Kidney (tissue), 14 donors: ENCODE measurements around the gene NME5. TPM values are rescaled to one million over a fixed set of nuclear protein-coding genes. Genes with fewer than 3 reads are reported as not detected.
"Not testable (repeated sequence)": the region's sequence is repeated elsewhere in the genome, so short reads cannot be mapped to it uniquely, and the experiment has no call there.

ENCODE experiments used
- DNase-seq, 5 donors: peaks; one replicate each; pipeline ENCODE4 v3.0.0-alpha.2; 2013 to 2020
- FAIRE-seq: peaks from 2 replicates; lab custom pipeline; 2012; peaks lifted over from hg19 to GRCh38; lab: Jason Lieb, UNC
- H3K27ac ChIP-seq, 2 donors: one replicate each; pipeline ENCODE4 v1.7.0; 2013; ENCODE audit warnings: low read depth in 2 of 2, low read length in 2 of 2, inconsistent platforms in 1 of 2
- H3K27me3 ChIP-seq: one replicate; pipeline ENCODE4 v1.7.1; 2013; ENCODE audit warnings: low read length, inconsistent platforms; ENCODE audit not compliant: control insufficient read depth, insufficient read depth
- H3K36me3 ChIP-seq, 3 donors: one replicate each; pipeline versions ENCODE4 v1.7.0 to v1.7.1; 2013; ENCODE audit warnings: low read length in 3 of 3, control low read depth in 1 of 3, inconsistent platforms in 1 of 3; ENCODE audit not compliant: insufficient read depth in 3 of 3, control insufficient read depth in 2 of 3
- H3K4me1 ChIP-seq, 3 donors: one replicate each; pipeline versions ENCODE4 v1.7.0 to v1.7.1; 2013; ENCODE audit warnings: low read length in 3 of 3, inconsistent platforms in 1 of 3, low read depth in 1 of 3; ENCODE audit not compliant: control insufficient read depth in 2 of 3, insufficient read depth in 2 of 3
- H3K4me3 ChIP-seq, 3 donors: one replicate each; pipeline versions ENCODE4 v1.7.0 to v1.8.1; 2013; ENCODE audit warnings: low read length in 3 of 3, control low read depth in 1 of 3, inconsistent platforms in 1 of 3
- H3K9ac ChIP-seq, 3 donors: one replicate each; pipeline versions ENCODE4 v1.7.0 to v1.7.1; 2013; ENCODE audit warnings: low read length in 3 of 3, control low read depth in 1 of 3, inconsistent platforms in 1 of 3
- H3K9me3 ChIP-seq, 3 donors: one replicate each; pipeline versions ENCODE4 v1.7.0 to v1.7.1; 2013; ENCODE audit warnings: low read length in 3 of 3, control low read depth in 1 of 3, inconsistent platforms in 1 of 3; ENCODE audit not compliant: control insufficient read depth in 2 of 3, insufficient read depth in 1 of 3
- intact Hi-C: fragments of 100-400 bp; cut with DNase I; formaldehyde crosslinking; loops from one replicate; pipeline ENCODE4 v1.11.1; 2022
- polyA plus RNA-seq: library from polyadenylated mRNA; stranded (reverse); fragments of 350-450 nt; fragmentation: Illumina TruSeq; extraction: RNeasy Lipid Tissue Mini Kit (QIAGEN cat#74804); gene quantifications from one replicate; pipeline ENCODE4 v1.2.3, GENCODE V29; 2014; ENCODE audit warnings: low read depth, low replicate concordance; ENCODE audit not compliant: insufficient read depth
- total RNA-seq: library from RNA; stranded (reverse); fragmentation: NEBNext Ultra II Directional; extraction: Animal tissue kit (Norgen Biotek cat#: 25700); gene quantifications from one replicate; pipeline ENCODE4 v1.2.1, GENCODE V29; 2021
- TF ChIP-seq, protein P1 (sequence below): IDR thresholded peaks from 3 replicates; pipeline ENCODE4 v1.5.1; 2012; ENCODE audit warnings: mild to moderate bottlenecking, moderate library complexity, borderline replicate concordance; ENCODE audit not compliant: insufficient read depth; ENCODE audit errors: extremely low read depth
- donor health status: control.
- donor health status: control.
- donor health status: control.
- donor health status: control.
- donor health status: control.
- donor health status: DM: yes; HTN: yes; CAD: no.
- donor health status: Normal renal cell carcinoma (clear cell type).

The NME5 gene
- total and polyA plus RNA-seq, 2 donors from 2014 or later = 20.6 to 30.2 TPM

DNA sequence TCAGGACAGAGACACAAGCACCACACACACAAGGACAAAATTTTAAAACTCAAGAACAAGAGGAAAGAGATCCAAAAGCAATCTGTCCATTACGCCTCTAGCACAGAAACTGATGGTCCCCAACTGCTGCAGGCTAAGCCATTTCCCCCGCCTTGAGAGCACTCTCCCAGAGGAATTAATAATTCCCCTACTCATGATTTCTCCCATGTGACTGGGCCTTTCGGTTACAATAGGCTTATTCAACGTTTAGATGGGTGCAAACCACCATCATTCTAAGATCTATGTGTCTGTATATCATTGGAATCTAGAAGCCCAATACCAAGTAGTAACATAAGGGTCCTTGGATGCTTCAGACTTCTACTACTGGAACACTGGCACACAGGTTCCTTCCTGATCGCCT, 20.4 kb upstream of the NME5 start:
- H3K4me1 ChIP-seq = no peaks in the 10 kb centered on the region
- peaks cover 14 to 62% (median 55%) of the 10 kb centered on the region in 3 donors for H3K36me3 ChIP-seq
- DNase-seq = no peak
- intact Hi-C loops = no loop called here
- H3K27me3 ChIP-seq = no peaks in the 10 kb centered on the region
- no peak overlapping the region for H3K9ac ChIP-seq
- H3K27ac ChIP-seq = no peak overlapping the region
- no peak for FAIRE-seq
- H3K4me3 ChIP-seq = no peak overlapping the region
- H3K9me3 ChIP-seq = no peaks in the 10 kb centered on the region
- TF ChIP-seq, protein P1, sequence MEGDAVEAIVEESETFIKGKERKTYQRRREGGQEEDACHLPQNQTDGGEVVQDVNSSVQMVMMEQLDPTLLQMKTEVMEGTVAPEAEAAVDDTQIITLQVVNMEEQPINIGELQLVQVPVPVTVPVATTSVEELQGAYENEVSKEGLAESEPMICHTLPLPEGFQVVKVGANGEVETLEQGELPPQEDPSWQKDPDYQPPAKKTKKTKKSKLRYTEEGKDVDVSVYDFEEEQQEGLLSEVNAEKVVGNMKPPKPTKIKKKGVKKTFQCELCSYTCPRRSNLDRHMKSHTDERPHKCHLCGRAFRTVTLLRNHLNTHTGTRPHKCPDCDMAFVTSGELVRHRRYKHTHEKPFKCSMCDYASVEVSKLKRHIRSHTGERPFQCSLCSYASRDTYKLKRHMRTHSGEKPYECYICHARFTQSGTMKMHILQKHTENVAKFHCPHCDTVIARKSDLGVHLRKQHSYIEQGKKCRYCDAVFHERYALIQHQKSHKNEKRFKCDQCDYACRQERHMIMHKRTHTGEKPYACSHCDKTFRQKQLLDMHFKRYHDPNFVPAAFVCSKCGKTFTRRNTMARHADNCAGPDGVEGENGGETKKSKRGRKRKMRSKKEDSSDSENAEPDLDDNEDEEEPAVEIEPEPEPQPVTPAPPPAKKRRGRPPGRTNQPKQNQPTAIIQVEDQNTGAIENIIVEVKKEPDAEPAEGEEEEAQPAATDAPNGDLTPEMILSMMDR = no peak

DNA sequence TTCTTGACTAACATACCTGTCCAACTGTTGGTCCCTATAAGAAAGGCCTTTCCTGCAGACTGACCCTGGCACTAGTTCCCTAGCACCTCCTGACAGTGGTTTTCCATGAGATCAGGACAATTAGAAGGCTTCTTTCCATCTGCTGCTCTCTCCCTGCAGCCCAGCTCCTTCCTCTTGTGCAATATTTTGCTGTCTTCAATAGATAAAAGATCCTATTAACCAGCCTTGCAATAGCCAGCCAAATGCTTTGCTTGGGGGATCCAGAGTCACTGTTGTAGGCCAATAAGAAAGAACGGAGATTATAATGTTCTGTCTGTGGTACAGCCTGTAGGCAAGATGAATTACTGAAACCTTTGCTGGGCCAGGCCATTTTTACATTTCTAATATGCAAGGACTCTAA, 18.4 kb upstream of the NME5 start:
- Histone ChIP-seq H3K4me3 (no peak overlapping the region), H3K4me1 (no peaks in the 10 kb centered on the region), H3K9ac (no peak overlapping the region), H3K36me3 (peaks cover 7 to 42% (median 37%) of the 10 kb centered on the region in 3 donors), H3K9me3 (no peaks in the 10 kb centered on the region), H3K27ac (no peak overlapping the region), H3K27me3 (no peaks in the 10 kb centered on the region)
- intact Hi-C loops = no loop called here
- TF ChIP-seq, protein P1 = no peak
- DNase-seq (no peak), FAIRE-seq (no peak)

DNA sequence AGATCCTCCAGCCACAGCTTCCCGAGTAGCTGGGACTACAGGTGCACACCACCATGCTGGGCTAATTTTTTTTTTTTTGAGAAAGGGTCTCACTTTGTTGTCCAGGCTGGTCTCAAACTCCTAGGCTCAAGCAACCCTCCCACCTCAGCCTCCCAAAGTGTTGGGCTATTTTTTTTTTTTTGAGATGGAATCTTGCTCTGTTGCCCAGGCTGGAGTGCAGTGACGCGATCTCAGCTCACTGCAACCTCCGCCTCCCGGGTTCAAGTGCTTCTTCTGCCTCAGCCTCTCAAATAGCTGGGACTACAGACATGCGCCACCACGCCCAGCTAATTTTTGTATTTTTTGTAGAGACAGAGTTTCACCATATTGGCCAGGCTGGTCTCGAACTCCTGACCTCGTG, 16.7 kb upstream of the NME5 start:
- FAIRE-seq, H3K9me3 ChIP-seq, H3K4me3 ChIP-seq, DNase-seq, H3K27me3 ChIP-seq, H3K4me1 ChIP-seq, H3K27ac ChIP-seq, intact Hi-C loops, H3K9ac ChIP-seq: not testable (repeated sequence)
- peaks cover 5 to 28% (median 27%) of the 10 kb centered on the region in 3 donors for H3K36me3 ChIP-seq

DNA sequence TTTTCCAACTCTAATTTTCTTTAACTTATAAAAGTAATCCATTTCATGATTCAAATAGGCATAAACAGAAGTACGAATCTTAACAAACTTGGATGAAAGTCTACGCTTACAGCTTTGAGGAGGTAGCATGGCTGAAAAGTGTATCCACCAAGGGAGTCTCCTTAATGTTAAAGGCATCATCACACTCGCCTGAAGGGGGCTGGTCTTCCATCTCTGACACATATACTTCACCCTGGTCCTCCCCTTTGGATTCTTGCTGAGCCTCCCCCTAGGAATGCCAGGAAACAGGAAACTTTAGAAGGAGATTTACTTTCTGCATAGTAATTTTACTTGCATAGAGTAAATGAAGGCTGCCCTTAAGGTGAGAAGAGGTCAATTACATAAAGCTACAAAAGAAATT, 10.3 kb upstream of the NME5 start:
- H3K4me1 ChIP-seq = no peaks in the 10 kb centered on the region
- H3K27ac ChIP-seq = no peak overlapping the region
- FAIRE-seq (no peak), DNase-seq (peak in 2 of 5 donors; percentile 15 to 34)
- H3K9me3 ChIP-seq = no peaks in the 10 kb centered on the region
- H3K27me3 ChIP-seq = no peaks in the 10 kb centered on the region
- intact Hi-C loops = no loop called here
- H3K4me3 ChIP-seq = no peak overlapping the region
- TF ChIP-seq, protein P1 = no peak
- H3K9ac ChIP-seq = no peak overlapping the region
- H3K36me3 ChIP-seq = no peaks in the 10 kb centered on the region
